ENCODE data around the gene GNAS-AS1. TPM values are rescaled to one million over a fixed set of nuclear protein-coding genes. Genes with fewer than 3 reads are reported as not detected.

GNAS-AS1 gene
- total and polyA plus RNA-seq, 11 donors: 0.17 to 0.91 (median 0.29) TPM; not detected in 2

DNA sequence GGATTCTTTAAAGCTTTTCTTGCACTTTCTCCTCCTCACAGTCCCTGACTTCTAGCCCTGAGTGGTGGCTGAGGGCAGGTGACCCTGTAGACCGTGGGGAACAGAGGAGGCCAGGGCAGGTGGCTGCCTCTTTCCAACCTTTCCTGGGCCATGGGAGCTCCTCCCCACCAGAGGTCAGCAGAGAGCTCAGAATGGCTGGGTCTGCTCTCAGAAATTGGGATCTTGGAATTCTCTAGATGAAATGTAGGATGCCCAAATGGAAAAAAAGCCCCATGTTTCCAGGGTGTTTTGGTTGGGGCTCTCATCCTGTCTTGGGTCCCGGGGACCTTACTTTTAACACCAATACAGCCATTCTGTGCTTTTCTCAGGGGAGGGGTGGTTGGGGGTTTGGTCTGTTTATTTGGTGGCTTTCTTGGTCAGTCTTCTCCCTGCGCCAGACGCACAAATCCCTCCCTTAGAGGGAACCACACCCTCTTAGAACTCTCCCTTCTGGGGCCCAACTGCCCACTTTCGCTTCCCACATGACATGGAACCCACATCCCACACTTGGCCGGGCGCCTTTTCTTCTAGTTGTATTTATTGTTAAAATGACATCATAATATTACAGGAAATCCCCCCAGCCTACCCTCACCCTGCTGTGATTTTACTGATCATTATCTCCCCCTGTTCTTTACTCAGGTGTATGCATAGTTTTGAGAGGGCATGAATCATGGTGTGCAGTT lies 19.8 kb upstream of the GNAS-AS1 start:
- TF ChIP-seq, protein P1, sequence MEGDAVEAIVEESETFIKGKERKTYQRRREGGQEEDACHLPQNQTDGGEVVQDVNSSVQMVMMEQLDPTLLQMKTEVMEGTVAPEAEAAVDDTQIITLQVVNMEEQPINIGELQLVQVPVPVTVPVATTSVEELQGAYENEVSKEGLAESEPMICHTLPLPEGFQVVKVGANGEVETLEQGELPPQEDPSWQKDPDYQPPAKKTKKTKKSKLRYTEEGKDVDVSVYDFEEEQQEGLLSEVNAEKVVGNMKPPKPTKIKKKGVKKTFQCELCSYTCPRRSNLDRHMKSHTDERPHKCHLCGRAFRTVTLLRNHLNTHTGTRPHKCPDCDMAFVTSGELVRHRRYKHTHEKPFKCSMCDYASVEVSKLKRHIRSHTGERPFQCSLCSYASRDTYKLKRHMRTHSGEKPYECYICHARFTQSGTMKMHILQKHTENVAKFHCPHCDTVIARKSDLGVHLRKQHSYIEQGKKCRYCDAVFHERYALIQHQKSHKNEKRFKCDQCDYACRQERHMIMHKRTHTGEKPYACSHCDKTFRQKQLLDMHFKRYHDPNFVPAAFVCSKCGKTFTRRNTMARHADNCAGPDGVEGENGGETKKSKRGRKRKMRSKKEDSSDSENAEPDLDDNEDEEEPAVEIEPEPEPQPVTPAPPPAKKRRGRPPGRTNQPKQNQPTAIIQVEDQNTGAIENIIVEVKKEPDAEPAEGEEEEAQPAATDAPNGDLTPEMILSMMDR (IDR thresholded peaks at IDR 0.05): peak; percentile 80 to 94 (median 91)
- TF ChIP-seq POLR2A (IDR thresholded peaks at IDR 0.05): no peak
- Histone ChIP-seq H3K9me3 (no peaks in the 10 kb centered on the region), H3K27me3 (no peaks in the 10 kb centered on the region), H3K4me3 (no peak overlapping the region), H3K27ac (no peak overlapping the region), H3K36me3 (no peaks in the 10 kb centered on the region), H3K4me1 (peaks cover 0 to 8% (median 0%) of the 10 kb centered on the region in 12 donors)
- peak; percentile 64 to 80 (median 67) for DNase-seq
- intact Hi-C loops (cut with DNase I): loop anchor here (1.0 to 10.0 kb wide), 15 partner anchors 174 to 587 kb away; partner anchors contain the start of gene PRELID3B (in 1 of the 10)
- 49 to 58% (median 53%) methylated on average over 7 of the region's 7 CpGs for WGBS, 4 donors
- peak; percentile 59 to 90 (median 86) for ATAC-seq

DNA sequence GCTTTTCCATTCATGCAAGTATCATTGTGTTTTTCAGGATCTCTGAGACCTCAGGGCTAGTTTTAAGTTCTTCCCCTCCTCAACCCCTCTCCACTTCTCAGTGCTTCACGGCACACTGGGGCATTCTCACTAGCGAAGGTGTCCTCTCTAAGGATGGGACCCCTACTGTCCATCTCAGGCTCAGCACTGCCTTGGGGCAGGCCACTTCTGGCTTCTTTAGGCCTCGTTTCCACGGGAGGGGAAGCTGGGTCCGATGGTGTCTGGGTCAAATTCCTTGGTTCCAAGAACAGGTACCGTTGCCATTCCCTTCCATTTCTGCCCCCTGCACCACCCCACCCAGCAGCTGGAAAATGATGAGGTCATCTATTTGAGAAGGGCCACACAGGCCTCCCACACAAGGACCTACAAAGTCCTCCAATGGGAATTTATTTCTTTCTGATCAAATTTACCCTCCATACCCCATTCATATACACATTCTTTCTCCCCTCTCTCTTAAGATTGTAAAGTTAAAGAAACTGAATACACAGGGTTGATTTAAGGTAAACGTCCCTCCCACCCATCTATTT lies 19.0 kb upstream of the GNAS-AS1 start:
- H3K4me3 ChIP-seq: no peak overlapping the region
- no peak for TF ChIP-seq POLR2A (IDR thresholded peaks at IDR 0.05)
- TF ChIP-seq, protein P1 (IDR thresholded peaks at IDR 0.05): no peak
- ATAC-seq: no peak
- 72 to 82% (median 79%) methylated on average over 7 of the region's 7 CpGs for WGBS, 4 donors
- no peak overlapping the region for H3K27ac ChIP-seq
- no peaks in the 10 kb centered on the region for H3K36me3 ChIP-seq
- no peaks in the 10 kb centered on the region for H3K27me3 ChIP-seq
- no peaks in the 10 kb centered on the region for H3K9me3 ChIP-seq
- H3K4me1 ChIP-seq: peaks cover 0 to 8% (median 0%) of the 10 kb centered on the region in 12 donors
- intact Hi-C loops (cut with DNase I): loop anchor here (1.0 to 10.0 kb wide), 17 partner anchors 175 to 628 kb away; partner anchors contain the start of gene PRELID3B (in 1 of the 10)
- no peak for DNase-seq

DNA sequence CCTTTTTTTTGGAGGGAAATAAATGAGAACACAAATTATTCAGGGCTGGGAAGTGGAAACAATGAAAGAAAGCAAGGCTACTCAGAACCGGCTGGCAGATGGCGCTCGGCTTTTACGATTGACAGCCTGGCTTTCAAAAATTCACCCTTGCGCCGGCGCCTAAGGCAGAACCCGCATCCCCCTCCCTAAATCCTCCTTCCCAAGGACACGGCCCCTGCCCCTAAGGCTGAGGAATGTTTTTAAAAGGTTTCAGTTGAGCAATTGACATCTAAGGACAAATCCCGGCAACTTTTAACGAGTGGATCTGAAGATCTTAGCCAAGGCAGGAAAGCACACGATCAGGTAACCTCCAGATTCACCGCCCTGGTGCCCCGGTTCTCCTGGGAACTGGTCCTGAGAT lies 18.1 kb upstream of the GNAS-AS1 start:
- H3K36me3 ChIP-seq: no peaks in the 10 kb centered on the region
- H3K27ac ChIP-seq: no peak overlapping the region
- WGBS, 4 donors: 53 to 67% (median 62%) methylated on average over 13 to 14 of the region's 14 CpGs
- TF ChIP-seq, protein P1 (IDR thresholded peaks at IDR 0.05): peak in 6 of 12 donors; percentile 9 to 45 (median 31)
- no peak for TF ChIP-seq POLR2A (IDR thresholded peaks at IDR 0.05)
- DNase-seq (no peak), ATAC-seq (no peak)
- no peak overlapping the region for H3K4me3 ChIP-seq
- intact Hi-C loops (cut with DNase I): loop anchor here (1.0 to 10.0 kb wide), 6 partner anchors 339 to 629 kb away; no protein-coding TSS in a partner anchor
- H3K4me1 ChIP-seq: peaks cover 0 to 8% (median 0%) of the 10 kb centered on the region in 12 donors
- H3K27me3 ChIP-seq: no peaks in the 10 kb centered on the region
- no peaks in the 10 kb centered on the region for H3K9me3 ChIP-seq

DNA sequence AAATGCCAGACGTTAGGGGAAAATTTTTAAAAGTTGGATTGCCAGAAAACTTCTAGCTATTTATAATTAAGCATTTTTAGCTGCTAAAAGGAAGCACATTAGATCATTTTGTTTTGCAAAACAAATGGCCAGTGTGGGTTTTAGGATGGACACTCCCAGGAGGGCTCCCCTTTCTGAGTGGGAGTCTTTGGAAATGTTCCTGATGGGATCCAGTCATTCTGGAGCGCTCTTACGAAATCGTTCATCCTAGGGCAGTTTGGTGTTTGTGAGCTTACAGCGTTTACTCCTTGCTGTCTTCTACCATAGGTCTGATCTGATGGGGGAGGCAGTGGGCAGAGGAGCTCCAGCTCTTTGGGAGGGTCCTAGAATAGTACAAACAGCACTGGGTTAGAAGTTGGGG lies 16.5 kb upstream of the GNAS-AS1 start:
- TF ChIP-seq POLR2A (IDR thresholded peaks at IDR 0.05): no peak
- TF ChIP-seq, protein P1 (IDR thresholded peaks at IDR 0.05): no peak
- DNase-seq (no peak), ATAC-seq (peak in 3 of 4 donors; percentile 11 to 85 (median 52))
- intact Hi-C loops (cut with DNase I): loop anchor here (2.0 to 10.0 kb wide), 5 partner anchors 218 to 630 kb away; no protein-coding TSS in a partner anchor
- no peak overlapping the region for H3K27ac ChIP-seq
- WGBS, 4 donors: 57 to 73% (median 69%) methylated on average over 5 of the region's 5 CpGs
- H3K36me3 ChIP-seq: no peaks in the 10 kb centered on the region
- peaks cover 0 to 8% (median 0%) of the 10 kb centered on the region in 12 donors for H3K4me1 ChIP-seq
- H3K9me3 ChIP-seq: no peaks in the 10 kb centered on the region
- H3K27me3 ChIP-seq: peaks cover 0 to 3% (median 0%) of the 10 kb centered on the region in 9 donors
- H3K4me3 ChIP-seq: no peak overlapping the region

Measured in heart left ventricle (tissue), 16 donors.